Activated CD4-positive, alpha-beta T cell treated with anti-CD3 and anti-CD28 coated beads, Interleukin-2, Interleukin-4, amounts not matched to agents 100 ng/mL and 50 ng/mL, durations not matched to agents 16 hours and 8 hours (primary cell): ENCODE results near the gene FAM180A.

Experiments used
- DNase-seq: peaks from one replicate; pipeline ENCODE4 v3.0.0-alpha.2; 2020; ENCODE audit warnings: low spot score

The FAM180A gene

DNA sequence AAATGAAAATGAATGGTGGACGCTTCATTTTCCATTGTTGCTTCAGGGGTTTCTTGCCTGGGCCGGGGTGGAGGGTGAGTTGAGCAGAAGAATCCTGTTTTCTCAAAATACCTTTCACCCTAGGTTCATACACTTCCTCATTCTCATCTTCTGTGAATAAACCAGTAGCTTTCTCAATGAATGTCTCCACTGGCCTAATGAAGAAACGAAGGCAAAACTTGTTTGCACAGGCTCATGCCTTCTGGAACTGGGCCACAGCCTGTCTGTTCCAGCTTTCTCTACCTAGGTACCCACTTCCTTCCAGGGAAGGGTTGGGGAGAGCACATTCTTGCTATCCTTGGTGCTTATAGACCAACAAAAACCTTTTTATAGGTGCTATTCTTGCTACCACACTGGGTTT is 65.0 kb downstream of the FAM180A start:
- no peak for DNase-seq

DNA sequence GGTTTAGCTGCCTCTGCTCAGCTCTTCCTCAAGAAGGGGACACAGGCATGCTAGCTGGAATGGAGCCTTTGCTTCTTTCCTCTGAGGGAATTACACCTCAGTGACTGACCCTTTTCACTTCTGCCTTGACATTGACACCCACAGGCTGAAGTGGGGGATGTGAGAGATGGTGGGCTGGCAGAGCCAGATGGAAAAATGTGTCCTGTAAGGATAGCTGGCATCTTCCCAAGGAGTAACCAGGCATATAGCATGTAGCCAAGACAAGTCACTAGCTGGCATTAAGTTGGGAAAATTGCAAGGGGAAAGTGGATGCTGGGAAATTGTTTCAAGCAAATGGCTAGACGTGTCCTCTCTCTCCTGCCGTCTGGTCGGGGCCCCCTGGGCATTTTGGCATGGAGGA is 66.4 kb downstream of the FAM180A start:
- no peak for DNase-seq

DNA sequence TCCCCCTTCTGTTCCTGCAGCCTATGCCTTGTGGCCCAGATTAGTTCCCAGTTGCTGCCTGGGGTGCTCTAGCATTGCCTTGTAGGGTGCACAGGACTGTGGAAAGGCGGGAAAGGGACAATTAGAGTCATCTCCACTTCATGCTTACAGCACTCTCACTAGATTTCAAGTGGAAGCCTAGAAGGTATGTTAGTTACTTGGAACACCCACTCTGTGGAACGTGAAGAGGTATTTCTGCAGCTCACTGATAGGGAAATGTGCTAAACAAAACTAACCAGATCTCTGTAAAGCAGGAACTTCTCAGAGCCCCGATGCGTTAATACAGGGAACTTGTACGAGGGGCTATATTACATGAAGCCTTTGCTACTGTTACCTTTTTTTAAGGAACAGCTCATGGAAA is 66.9 kb downstream of the FAM180A start:
- no peak for DNase-seq
